ENCODE data around the gene PTPRT.

The PTPRT gene

DNA sequence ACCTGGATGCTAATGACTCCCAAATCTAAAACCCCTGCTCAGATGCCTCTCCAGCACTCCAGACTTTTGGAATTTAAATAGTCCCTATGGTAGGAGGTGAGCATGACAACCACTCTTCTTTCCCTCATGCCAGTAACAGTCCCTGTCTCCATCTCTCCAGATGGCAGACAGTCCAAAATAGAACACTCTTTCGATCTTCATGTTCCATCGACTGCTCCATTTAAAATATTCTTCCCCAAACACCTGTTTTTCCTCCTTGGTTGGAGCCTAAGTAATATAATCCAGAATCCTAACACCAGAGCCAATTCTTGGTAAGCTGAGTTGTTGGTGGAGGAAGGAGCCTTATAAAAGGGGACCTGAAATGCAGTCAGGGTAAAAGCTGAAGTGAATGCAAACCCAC lies 848.1 kb downstream of the PTPRT start:
- no peak for DNase-seq (ENCODE audit: low read depth in 2 of 3, low spot score in 2 of 3)

DNA sequence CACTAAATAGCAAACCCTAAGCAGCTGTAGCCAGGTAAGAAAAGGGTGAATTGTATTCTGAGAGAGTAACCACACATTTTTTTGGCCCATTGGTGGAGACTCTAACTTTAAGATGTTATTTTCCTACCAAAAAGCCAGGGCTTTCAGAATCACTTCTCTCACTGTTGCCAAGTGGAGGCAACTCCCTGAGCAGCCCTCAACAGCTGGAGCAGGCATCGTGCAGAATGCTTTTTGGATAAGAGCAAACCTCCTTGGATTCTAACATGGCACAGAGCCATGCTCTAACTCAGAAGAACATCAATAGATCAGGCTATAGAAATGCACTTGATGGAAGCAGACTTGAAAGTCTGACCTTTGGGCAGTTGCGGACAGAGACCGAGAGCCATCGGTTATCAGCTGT lies 849.3 kb downstream of the PTPRT start:
- DNase-seq (ENCODE audit: low read depth in 2 of 3, low spot score in 2 of 3): no peak

DNA sequence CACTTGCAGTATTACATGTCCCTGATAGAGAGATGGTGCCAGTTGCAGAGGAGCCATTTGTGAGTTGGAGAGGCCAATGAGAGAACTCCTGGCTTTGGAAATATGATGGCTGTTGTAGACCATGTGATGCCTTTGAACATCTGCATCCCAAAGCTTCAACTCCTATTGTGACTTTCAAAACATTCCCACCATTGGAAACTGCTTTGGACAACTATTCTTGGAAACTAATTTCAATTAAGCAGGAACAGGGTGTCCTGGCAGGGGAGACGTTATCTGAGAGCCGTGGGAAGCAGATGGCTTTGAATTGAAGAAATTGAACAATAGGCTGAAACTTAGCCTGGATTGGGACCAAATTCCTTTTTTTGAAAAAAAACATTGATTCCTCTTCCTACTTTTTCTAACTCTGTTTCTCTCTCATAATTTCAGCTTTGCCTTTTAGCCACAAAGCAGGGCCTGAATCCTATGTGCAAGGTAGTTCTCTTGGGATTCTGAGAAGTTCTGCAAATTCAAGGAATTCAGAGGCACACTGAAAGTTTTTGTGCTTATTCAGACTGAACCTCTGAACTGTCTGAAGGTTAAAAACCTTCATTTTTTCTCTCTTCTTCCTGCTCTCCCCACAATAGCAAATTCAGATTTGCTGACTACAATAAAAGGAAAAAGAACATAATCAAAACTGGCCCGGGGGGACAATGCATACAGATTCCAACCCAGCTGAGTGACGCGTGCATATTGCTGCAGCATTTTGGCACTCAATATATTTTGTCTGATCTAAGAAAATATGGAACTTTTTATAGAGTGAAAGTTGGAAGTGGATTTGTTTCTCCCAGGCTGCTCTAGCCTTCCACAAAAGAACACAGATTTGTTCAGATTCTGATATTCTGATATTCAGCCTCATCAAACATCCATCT lies 851.2 kb downstream of the PTPRT start:
- DNase-seq (ENCODE audit: low read depth in 2 of 3, low spot score in 2 of 3): no peak

DNA sequence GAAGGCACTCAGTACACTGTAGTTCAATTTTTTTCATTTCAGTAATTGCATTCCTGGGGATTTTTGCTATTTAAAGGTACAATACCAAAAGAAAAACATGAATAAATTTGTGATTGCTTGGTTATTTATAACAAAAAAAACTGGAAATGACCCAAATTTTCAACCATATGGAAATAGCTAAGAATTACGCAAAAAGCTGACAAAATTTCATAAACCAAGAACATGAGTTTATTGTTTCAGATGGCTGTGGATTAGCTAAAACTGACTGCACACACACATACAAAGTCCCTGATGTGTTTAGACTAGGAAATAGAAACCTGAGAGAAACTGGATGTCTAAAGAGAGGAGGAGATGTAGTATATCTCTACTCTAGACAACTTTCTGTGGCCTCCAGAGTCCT lies 853.1 kb downstream of the PTPRT start:
- DNase-seq (ENCODE audit: low read depth in 2 of 3, low spot score in 2 of 3): no peak

DNA sequence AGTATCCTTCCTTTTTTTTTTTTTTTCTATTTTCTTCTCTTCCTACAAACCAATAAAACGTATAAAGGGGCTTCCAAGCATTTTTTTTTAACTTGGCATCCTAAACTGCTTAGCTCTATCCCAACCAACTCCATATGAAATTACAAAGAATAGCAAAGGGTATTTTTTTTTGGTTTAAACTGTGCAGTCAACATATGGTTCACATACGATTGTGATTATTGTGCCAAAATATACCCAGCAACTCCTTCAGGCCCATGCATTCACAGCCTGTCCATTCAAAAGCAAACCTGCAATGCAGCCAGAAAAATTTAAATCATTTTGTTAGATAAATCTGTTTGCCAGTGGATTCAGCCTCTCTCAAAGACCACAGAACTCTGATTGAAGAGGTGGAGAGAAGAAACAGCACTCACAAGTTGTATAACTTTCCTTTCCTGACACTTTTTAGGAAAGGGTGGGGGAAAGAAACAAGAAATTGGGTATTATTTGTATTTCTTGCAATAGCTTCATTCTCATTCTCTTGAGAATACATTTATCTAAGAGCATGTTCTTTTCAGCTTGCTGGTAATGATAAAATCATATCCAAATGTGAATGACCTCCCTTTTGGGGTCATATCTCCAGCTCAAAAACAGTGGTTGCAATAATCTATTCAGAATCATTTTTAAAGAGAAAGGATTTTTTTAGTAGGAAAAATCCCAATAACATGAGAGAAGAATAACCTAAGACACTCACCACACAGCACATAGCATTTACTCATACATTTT lies 870.3 kb downstream of the PTPRT start:
- DNase-seq (ENCODE audit: low read depth in 2 of 3, low spot score in 2 of 3): no peak

DNA sequence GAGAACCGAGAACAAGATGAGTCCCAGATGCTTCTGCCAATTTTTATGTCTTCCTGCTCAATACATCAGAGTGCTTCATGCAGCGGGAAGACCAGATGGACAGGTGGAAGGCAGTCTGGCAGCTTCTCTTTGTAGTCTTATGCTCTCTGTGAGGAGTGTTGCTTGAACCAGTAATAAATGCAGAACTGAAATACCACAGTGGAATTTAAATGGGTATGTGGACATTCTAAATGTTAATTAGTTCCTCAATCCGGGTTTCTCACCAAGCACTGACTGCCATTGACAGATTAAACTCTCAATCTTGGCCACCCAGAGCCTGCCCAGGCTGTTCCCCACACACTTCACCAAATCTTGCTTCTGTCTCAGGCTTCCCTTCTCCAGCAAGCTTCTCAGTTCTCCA lies 876.0 kb downstream of the PTPRT start:
- no peak for DNase-seq (ENCODE audit: low read depth in 2 of 3, low spot score in 2 of 3)

DNA sequence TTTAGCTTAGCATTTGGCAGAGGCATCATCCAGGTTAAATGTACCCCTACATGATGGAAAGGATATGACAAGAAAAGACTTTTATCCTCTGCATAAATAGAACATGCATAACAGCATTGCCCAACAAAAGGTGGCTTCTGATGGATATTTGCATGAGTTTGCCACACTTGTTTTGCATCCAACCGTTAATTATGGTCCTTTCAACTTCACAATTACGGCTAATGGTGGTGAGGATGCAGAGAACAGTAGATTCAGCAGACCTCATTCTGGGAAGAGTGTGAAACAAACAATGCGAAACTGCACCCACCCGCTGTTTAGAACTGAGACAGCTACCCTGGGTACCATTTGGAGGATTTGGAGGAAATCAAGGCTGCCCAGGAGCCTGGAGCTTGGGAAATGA lies 880.7 kb downstream of the PTPRT start:
- DNase-seq (ENCODE audit: low read depth in 2 of 3, low spot score in 2 of 3): no peak

DNA sequence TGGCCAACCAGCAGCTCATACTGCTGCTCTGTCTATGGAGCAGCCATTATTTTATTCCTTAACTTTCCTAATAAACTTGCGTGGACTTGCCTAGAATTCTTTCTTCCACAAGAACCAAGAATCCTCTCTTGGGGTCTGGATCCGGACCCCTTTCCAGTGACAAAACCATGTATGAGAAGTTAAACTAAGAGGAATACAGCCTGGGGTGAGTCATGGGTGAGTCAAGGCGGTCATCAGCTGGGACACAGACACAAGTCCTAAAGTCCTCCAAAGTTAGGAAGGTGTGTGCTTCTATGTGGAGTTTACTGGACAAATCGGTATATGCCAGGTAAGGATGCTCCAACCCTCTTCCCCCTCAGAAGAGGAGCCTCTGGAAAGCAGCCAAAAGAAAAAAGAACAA lies 881.5 kb downstream of the PTPRT start:
- DNase-seq (ENCODE audit: low read depth in 2 of 3, low spot score in 2 of 3): no peak

DNA sequence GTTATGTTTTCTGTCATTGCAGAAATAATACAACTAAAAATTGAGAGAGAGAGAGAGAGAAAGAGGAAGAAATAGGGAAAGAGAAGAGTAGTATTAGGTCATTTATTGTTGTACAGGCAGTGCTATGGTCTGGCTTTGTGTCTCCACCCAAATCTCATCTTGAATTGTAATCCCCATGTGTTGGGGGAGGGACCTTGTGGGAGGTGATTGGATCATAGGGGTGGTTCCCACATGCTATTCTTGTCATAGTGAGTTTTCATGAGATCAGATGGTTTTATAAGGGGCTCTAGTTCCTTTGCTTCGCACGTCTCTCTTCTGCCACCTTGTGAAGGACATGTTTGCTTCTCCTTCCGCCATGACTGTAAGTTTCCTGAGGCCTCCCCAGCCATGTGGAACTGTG lies 894.1 kb downstream of the PTPRT start:
- no peak for DNase-seq (ENCODE audit: low read depth in 2 of 3, low spot score in 2 of 3)

DNA sequence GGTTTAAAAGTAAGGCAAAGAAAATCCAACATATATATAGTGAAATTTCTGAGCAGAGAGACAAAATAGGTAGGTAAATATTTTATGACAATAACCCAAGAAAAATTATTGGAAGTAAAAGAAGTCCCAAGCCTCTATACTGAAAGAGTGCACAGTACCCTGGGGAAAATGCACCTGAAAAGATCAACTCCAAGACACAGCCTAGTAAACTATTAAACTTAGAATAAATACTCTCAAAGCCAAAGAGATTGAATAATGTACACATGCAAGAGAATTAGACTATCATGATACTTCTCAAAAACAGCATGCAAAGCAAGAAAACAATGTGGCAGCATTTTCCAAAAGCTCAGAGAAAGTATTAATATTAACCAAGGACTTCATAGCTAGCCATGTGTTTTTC lies 894.7 kb downstream of the PTPRT start:
- no peak for DNase-seq (ENCODE audit: low read depth in 2 of 3, low spot score in 2 of 3)

DNA sequence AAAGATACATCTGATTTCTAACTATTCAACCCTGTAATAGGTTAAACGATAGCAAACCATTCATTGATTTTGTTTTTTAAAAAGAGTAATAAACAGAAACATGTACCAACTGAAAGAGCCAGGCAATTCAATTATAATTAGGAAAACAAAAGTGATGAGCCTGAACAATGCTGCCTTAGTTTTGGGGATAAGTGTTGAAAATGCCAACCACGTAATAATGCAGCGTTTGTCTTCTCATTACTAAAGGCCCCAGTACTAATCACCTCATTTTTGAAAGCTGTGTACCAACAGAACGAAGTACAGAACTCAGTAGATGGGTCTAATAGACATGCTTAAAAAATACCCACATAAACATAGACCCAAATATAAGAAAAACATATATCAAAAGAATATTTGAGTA lies 907.9 kb downstream of the PTPRT start:
- no peak for DNase-seq (ENCODE audit: low read depth in 2 of 3, low spot score in 2 of 3)

DNA sequence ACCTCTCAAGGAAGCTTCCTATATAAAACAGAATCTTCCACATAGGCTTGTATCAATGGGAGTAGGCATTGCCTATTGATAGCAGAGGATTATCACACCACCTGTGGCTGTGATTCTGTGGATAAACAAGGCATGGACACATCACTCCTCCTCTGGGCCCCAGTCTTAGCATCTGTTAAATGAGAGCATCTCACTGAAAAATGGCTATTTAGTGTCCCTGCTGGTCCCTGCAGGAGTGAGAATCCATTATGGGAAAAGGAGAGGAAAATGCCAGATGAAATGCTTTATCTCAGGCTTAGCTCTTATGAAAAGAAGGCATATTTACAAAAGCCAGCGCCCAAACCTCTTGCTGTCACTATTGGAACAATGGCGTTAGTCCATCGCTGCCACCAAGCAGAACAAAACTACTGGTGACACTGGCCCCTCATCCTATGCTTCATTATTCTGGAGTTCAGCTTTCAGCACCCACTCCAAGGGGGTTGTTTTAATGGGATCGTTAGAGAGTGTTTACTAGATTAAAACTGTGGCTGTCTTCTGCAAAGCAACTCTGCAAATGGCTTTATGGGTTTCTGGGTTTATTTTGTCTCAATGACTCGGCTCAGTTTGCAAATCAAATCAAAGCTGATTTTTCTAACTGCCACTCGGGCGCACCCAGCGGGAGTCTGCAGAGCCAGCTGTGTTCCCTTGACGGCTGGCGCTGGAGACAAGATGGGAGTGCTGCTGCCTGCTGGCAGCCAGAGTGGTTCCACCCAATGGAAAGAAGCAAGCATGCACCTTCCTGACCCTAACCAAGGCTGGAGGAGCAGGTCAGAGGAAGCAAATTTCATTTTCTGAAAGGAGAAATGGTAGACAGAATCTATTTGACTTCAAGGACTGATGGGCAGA lies 912.7 kb downstream of the PTPRT start:
- no peak for DNase-seq (ENCODE audit: low read depth in 2 of 3, low spot score in 2 of 3)

DNA sequence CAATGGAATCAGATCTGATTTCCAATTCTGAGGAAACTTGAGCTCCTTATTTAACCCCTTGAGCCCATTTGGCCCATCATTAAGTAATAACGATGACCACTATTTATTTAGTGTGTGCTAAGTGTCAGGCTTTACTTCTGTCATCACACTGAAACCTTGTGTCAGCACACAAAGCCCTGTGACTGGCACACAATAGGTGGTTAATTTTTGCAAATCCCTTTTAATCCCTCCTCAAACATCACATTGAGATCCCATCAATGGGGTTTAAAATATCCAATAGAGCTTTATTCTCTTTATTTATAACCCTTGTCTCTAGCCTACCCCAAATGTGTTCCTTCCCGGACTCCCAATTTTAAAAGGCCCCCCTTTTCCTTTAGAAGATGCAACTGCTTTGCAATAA lies 914.7 kb downstream of the PTPRT start:
- DNase-seq (ENCODE audit: low read depth in 2 of 3, low spot score in 2 of 3): no peak

DNA sequence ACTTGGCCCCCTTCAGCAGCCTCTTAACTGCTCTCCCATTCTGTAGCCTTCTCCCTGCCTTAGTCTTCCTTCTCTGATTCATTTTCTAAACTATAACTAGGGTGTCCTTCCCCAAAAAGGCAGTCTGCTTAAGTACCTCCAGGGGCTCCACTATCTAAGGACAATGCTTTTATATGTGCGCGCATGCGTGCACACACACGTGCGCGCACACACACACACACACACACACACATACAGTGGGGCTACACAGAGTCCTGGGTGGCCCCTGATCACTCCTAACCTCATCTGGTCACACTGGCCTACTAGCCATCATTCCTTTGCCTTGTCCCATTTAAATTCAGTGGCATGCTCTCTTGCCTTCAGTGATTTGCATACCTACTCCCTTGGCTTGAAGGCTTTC lies 917.2 kb downstream of the PTPRT start:
- DNase-seq (ENCODE audit: low read depth in 2 of 3, low spot score in 2 of 3): no peak

DNA sequence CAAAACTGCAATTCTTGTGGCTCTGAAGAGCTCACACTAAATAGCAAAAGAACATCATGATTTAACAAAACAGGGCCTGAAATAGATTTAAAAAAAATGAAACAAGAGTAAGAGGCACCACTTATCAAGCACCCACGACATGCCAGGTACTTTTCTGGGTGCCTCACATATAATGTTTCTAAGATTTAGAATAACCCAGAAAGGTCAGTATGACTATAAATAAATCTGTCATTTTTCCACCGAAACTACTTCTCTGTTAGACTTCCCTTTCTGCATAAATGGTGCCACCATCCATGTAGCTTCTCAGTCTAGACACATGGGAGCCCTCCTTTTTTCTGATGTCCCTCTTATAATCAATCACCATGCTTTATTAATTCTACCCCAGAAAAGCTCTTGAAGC lies 919.2 kb downstream of the PTPRT start:
- DNase-seq (ENCODE audit: low read depth in 2 of 3, low spot score in 2 of 3): no peak

DNA sequence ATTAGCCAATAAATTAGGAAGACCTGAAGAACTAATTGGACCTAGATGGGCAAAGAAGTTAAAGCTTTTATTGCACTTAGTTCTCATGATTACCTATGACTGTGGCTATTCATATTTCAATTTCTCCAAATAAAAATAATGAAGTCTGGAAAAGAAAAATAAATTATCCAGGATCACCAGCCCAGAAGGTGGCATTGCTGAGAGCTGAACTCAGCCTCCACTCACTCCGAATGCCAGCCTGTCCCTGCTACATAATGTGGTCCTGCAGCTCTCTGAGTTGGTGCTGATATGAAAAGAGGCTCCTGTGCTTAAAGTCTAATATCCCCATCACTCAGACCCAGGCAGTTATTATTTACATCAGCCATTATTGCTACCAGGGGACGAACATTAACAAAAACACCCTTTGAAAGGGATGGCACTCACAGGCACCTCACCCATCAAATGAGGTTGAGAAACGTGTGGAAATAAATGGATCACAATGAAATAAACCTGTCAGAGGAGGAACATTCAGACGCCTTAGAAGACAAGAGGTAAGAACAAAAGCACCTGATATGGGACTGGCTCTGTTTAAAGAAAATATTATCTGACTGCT lies 921.8 kb downstream of the PTPRT start:
- DNase-seq (ENCODE audit: low read depth in 2 of 3, low spot score in 2 of 3): no peak

DNA sequence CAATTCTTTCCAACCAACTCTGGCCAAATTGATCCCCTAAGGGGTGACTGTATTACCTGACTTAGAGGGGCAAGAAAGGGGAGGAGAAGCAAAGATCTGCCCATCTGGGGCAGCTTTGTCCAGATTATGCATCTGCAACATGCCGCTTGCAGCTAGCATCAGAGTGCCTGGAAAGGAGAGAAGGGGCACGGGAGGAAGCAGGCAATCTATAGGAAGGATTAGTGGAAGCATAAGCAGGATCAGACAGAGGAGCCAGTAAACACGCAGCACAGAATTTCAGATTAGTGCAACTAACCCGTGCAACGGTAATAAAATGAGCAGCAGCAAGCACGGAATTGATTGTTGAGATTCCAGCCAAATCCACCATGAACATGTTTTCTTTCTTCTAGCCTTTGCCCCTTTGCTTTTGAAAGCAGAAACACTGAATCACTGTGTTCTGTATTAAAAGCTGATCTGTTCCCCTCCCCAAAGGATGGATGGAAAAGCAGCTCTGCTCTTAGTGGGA lies 927.9 kb downstream of the PTPRT start:
- no peak for DNase-seq (ENCODE audit: low read depth in 2 of 3, low spot score in 2 of 3)

DNA sequence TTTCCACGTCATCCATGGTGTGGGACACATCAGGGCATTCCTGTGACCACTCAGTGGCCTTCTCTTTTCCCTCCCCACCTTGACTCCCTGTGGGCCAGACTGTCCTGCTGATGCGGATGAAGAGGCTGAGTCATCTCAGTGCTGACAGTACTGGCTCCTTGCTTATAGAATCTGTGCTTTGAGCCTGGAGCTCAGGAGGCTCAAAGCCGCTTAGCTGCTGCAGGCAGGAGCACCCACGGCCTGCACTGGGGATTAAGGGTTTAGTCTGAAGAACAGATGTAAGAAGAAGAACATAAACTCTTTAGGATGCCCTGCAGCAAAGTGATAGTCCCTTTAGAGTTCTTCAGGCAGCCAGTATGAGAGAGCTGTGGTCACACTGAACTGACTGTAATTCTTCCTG lies 929.5 kb downstream of the PTPRT start:
- DNase-seq (ENCODE audit: low read depth in 2 of 3, low spot score in 2 of 3): no peak

DNA sequence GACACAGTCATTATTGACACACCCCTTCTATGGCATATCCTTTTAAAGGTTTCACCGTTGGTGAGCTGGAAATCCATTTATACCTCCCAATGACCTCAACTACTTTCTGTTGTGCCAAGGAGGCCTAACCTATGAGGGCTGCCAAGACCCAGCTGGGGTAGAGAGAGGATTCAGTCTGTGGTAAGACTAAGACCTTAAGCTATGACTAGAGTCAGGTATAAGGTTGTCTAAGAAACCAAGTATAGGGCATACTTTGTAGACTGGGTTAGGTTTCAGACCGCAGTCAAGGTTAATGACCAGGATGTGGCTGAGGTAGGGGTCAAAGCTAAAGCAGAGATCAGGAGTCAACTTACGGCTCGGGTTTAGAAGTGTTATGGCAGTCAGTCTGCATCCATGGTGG lies 930.3 kb downstream of the PTPRT start:
- DNase-seq (ENCODE audit: low read depth in 2 of 3, low spot score in 2 of 3): no peak

DNA sequence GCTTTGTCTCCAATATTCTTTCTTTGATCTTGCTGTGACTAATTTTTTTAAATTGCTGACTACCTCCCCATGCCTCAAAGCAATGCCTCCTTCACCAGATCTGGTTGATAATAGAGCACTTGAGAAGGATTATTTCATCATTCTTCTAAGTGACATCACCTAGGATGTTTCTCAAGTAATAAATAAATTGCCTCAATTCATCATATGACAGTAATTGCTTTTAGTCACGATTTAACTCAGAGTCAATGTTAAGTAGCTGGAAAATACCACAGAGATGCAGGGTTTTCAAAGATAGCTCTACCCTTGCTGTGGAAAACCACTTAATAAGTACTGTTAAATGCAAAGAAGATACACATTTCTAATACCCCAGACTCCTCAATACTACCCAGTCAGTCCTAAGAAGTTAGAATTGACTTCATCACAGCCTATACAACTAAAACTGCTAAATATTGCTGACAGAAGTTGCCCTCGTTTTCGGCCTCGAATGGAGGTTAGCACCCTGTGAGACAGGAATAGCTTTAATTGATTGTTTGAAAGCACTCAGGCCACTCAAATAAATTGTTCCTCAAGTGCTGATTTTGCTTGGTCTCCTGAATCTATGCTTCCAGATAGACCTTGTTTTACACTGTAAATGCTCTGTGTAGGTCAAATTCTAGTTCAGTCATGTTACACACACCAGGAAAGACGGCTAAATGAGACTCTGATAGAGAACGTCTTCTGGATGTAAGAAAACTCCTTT lies 931.0 kb downstream of the PTPRT start:
- DNase-seq (ENCODE audit: low read depth in 2 of 3, low spot score in 2 of 3): no peak

Measured in activated CD8-positive, alpha-beta memory T cell treated with anti-CD3 and anti-CD28 coated beads for 48 hours (primary cell).